GM19240 (cell line): Measurements from ENCODE around the gene RNASE13.

ENCODE experiments used
- DNase-seq: peaks from one replicate; pipeline ENCODE4 v3.0.0; 2011; ENCODE audit warnings: low spot score; ENCODE audit not compliant: insufficient read length

RNASE13 gene

GRCh38 chr14:21066882-21067502 lies 32.4 kb upstream of the RNASE13 start:
- DNase-seq: no peak

GRCh38 chr14:21063479-21063878 lies 28.9 kb upstream of the RNASE13 start:
- DNase-seq: no peak

- no peak for DNase-seq
Measured at GRCh38 chr14:21061347-21061668, 26.7 kb upstream of the RNASE13 start.

GRCh38 chr14:21060614-21061346 lies 26.2 kb upstream of the RNASE13 start:
- no peak for DNase-seq

GRCh38 chr14:21059842-21060613 lies 25.4 kb upstream of the RNASE13 start:
- DNase-seq: no peak

GRCh38 chr14:21058903-21059302 lies 24.3 kb upstream of the RNASE13 start:
- no peak for DNase-seq

GRCh38 chr14:21057803-21058675 lies 23.4 kb upstream of the RNASE13 start, which contains the start of gene RNASE8:
TSS of gene RNASE8 (plus strand) at chr14:21057822. CDS start at chr14:21057893, 71 bp downstream.
- no peak for DNase-seq

- no peak for DNase-seq
Measured at GRCh38 chr14:21056520-21057163, 22.0 kb upstream of the RNASE13 start.

- DNase-seq: no peak
Measured at GRCh38 chr14:21055432-21056117, 21.0 kb upstream of the RNASE13 start.

GRCh38 chr14:21054768-21055145 lies 20.1 kb upstream of the RNASE13 start:
- no peak for DNase-seq

- DNase-seq: no peak
Measured at GRCh38 chr14:21054123-21054767, 19.6 kb upstream of the RNASE13 start.

- DNase-seq: no peak
Measured at GRCh38 chr14:21053184-21054122, 18.8 kb upstream of the RNASE13 start.

- DNase-seq: no peak
Measured at GRCh38 chr14:21050597-21050996, 16.0 kb upstream of the RNASE13 start.

- no peak for DNase-seq
Measured at GRCh38 chr14:21049271-21049673, 14.7 kb upstream of the RNASE13 start.

- no peak for DNase-seq
Measured at GRCh38 chr14:21048638-21049037, 14.0 kb upstream of the RNASE13 start.

- DNase-seq: no peak
Measured at GRCh38 chr14:21047378-21047781, 12.8 kb upstream of the RNASE13 start.

GRCh38 chr14:21043974-21044618 lies 9.5 kb upstream of the RNASE13 start:
- DNase-seq: no peak

GRCh38 chr14:21043387-21043973 lies 8.9 kb upstream of the RNASE13 start:
- no peak for DNase-seq
